ENCODE results near the gene DYNC1I2. TPM values are rescaled to one million over a fixed set of nuclear protein-coding genes. Genes with fewer than 3 reads are reported as not detected.

Gene DYNC1I2
- polyA plus RNA-seq, 1 of the 3 experiments (the other 2 are of a cell fraction) = 99.7 TPM

GRCh38 chr2:171741189-171741588 lies 53.9 kb downstream of the DYNC1I2 start:
- Histone ChIP-seq H4K20me1 (ENCODE audit: insufficient read depth) (no peaks in the 10 kb centered on the region), H3K9me3 (no peaks in the 10 kb centered on the region), H3K27ac (ENCODE audit: low read depth in 2 of 2, low read length in 1 of 2) (peak overlapping the region in 1 of 2 experiments; percentile 7; a peak in 1 of 4 replicates), H3K4me2 (no peak overlapping the region), H3K9ac (no peak overlapping the region), H3K9me2 (no peaks in the 10 kb centered on the region), H3F3A (replicated peaks; ENCODE audit: insufficient read depth) (peaks cover 7% of the 10 kb centered on the region), H3K27me3 (ENCODE audit: insufficient read depth) (no peaks in the 10 kb centered on the region), H3K36me3 (replicated peaks in 1 of 2; ENCODE audit: control insufficient read depth in 1 of 2, insufficient read depth in 2 of 2, low read length in 1 of 2) (peaks cover 51 to 89% of the 10 kb centered on the region in 2 experiments), H2AFZ (ENCODE audit: low read depth) (no peak overlapping the region), H3K4me3 (ENCODE audit: low read depth in 2 of 2, low read length in 1 of 2) (no peak overlapping the region), H3K79me2 (ENCODE audit: insufficient read depth) (no peaks in the 10 kb centered on the region), H3K4me1 (ENCODE audit: control insufficient read depth in 1 of 2, insufficient read depth in 2 of 2, low read depth in 1 of 2, low read length in 1 of 2) (no peaks in the 10 kb centered on the region)
- 84% methylated on average over 2 of the region's 2 CpGs for WGBS (ENCODE audit: low lambda C conversion rate)
- ChIA-PET POLR2A (no interaction called here), CTCF (interaction anchor here (0.6 kb wide), 1 partner anchor 340 kb away, joined by 3 read pairs; no protein-coding TSS in a partner anchor)
- TF ChIP-seq MXI1 (IDR thresholded peaks at IDR 0.05; ENCODE audit: low read depth, low read length) (no peak), GATA2 (CRISPR knock-in tag; IDR thresholded peaks at IDR 0.05) (no peak), RCOR1 (IDR thresholded peaks at IDR 0.05; ENCODE audit: low read length) (no peak)
- DNase-seq = no peak

DNA sequence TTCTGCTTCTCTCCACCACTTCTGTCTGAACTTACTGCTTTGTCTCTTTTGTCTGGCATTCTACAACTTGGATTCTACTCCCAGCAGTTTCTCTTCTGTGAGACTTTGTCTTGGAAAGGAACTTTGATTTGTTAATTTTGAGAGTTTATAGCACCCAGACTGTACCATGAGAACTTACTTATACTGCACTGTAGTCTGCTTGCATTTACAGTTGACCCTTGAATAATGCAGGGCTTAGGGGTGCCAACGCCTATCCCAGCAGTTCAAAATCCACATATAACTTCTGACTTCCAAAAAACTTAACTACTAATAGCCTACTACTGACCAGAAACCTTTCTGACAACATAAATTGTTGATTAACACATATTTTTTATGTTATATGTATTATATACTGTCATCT lies 55.5 kb downstream of the DYNC1I2 start:
- no peaks in the 10 kb centered on the region for H3K9me3 ChIP-seq
- no peak for TF ChIP-seq FOXM1 (IDR thresholded peaks at IDR 0.05; ENCODE audit: low read depth)
- TF ChIP-seq TEAD4 (IDR thresholded peaks at IDR 0.05; ENCODE audit: borderline replicate concordance, insufficient read depth) = no peak
- no peak for TF ChIP-seq JUND (IDR thresholded peaks at IDR 0.05)
- no peak for TF ChIP-seq NRF1 (IDR thresholded peaks at IDR 0.05; ENCODE audit: low read depth, low read length)
- TF ChIP-seq MEF2A (IDR thresholded peaks at IDR 0.05; ENCODE audit: borderline replicate concordance, low read depth) = no peak
- no peak for TF ChIP-seq FOSL2 (IDR thresholded peaks at IDR 0.05; ENCODE audit: borderline replicate concordance, low read depth)
- no peak for TF ChIP-seq IRF3 (IDR thresholded peaks at IDR 0.05; ENCODE audit: low read depth, low read length)
- TF ChIP-seq FOXJ3 (CRISPR knock-in tag; IDR thresholded peaks at IDR 0.05) = no peak
- no peaks in the 10 kb centered on the region for H3K79me2 ChIP-seq (ENCODE audit: insufficient read depth)
- H3K4me2 ChIP-seq = no peak overlapping the region
- no peak for DNase-seq
- H3K9ac ChIP-seq = no peak overlapping the region
- WGBS (ENCODE audit: low lambda C conversion rate) = 72% methylated on average over 1 of the region's 1 CpG
- no peaks in the 10 kb centered on the region for H4K20me1 ChIP-seq (ENCODE audit: insufficient read depth)
- H3K4me3 ChIP-seq (ENCODE audit: low read depth in 2 of 2, low read length in 1 of 2) = no peak overlapping the region
- ChIA-PET POLR2A (no interaction called here), CTCF (no interaction called here)
- no peaks in the 10 kb centered on the region for H3K9me2 ChIP-seq
- no peak overlapping the region for H2AFZ ChIP-seq (ENCODE audit: low read depth)
- H3K27me3 ChIP-seq (ENCODE audit: insufficient read depth) = no peaks in the 10 kb centered on the region
- no peak overlapping the region for H3K27ac ChIP-seq (ENCODE audit: low read depth in 2 of 2, low read length in 1 of 2)
- H3K36me3 ChIP-seq (replicated peaks in 1 of 2; ENCODE audit: control insufficient read depth in 1 of 2, insufficient read depth in 2 of 2, low read length in 1 of 2) = peaks cover 56 to 87% of the 10 kb centered on the region in 2 experiments
- H3F3A ChIP-seq (replicated peaks; ENCODE audit: insufficient read depth) = peaks cover 7% of the 10 kb centered on the region
- H3K4me1 ChIP-seq (ENCODE audit: control insufficient read depth in 1 of 2, insufficient read depth in 2 of 2, low read depth in 1 of 2, low read length in 1 of 2) = no peaks in the 10 kb centered on the region

- peaks cover 72 to 88% of the 10 kb centered on the region in 2 experiments for H3K36me3 ChIP-seq (replicated peaks in 1 of 2; ENCODE audit: control insufficient read depth in 1 of 2, insufficient read depth in 2 of 2, low read length in 1 of 2)
- no peak overlapping the region for H3K9ac ChIP-seq
- no peak overlapping the region for H3K4me2 ChIP-seq
- WGBS (ENCODE audit: low lambda C conversion rate) = 100% methylated on average over 1 of the region's 1 CpG
- no peak for DNase-seq
- no peaks in the 10 kb centered on the region for H3K9me3 ChIP-seq
- ChIA-PET POLR2A (no interaction called here), CTCF (interaction anchor here (1.0 kb wide), 1 partner anchor 359 kb away, joined by 3 read pairs; no protein-coding TSS in a partner anchor)
- H4K20me1 ChIP-seq (ENCODE audit: insufficient read depth) = no peaks in the 10 kb centered on the region
- TF ChIP-seq RXRA (IDR thresholded peaks at IDR 0.05; ENCODE audit: borderline replicate concordance, low read depth) (no peak), TCF12 (IDR thresholded peaks at IDR 0.05) (no peak), SIN3A (IDR thresholded peaks at IDR 0.05; ENCODE audit: borderline replicate concordance, low read depth, low read length) (no peak)
- H3K9me2 ChIP-seq = no peaks in the 10 kb centered on the region
- no peak overlapping the region for H3K4me3 ChIP-seq (ENCODE audit: low read depth in 2 of 2, low read length in 1 of 2)
- H3K4me1 ChIP-seq (ENCODE audit: control insufficient read depth in 1 of 2, insufficient read depth in 2 of 2, low read depth in 1 of 2, low read length in 1 of 2) = no peaks in the 10 kb centered on the region
- no peak overlapping the region for H2AFZ ChIP-seq (ENCODE audit: low read depth)
- H3K27me3 ChIP-seq (ENCODE audit: insufficient read depth) = no peaks in the 10 kb centered on the region
- no peak overlapping the region for H3K27ac ChIP-seq (ENCODE audit: low read depth in 2 of 2, low read length in 1 of 2)
- peaks cover 7% of the 10 kb centered on the region for H3F3A ChIP-seq (replicated peaks; ENCODE audit: insufficient read depth)
- no peaks in the 10 kb centered on the region for H3K79me2 ChIP-seq (ENCODE audit: insufficient read depth)
These were observed 57.9 kb downstream of the DYNC1I2 start for GRCh38 chr2:171745141-171745540.

Data from SK-N-SH (cell line).